H1 (cell line): Measurements from ENCODE around the gene SLC35E1.

Source experiments
- ASH2L ChIP-seq: fragments of 200-600, 300-600 bp; sonication (generic); IDR thresholded peaks from one replicate; pipeline ENCODE4 v1.7.1; 2017; ENCODE audit warnings: low read length
- EZH2 ChIP-seq: fragments of 200-600 bp; sonication (generic); IDR thresholded peaks from 2 replicates; pipeline ENCODE4 v1.7.1; 2012; ENCODE audit warnings: low read depth, mild to moderate bottlenecking, moderate library complexity, low read length, inconsistent platforms; ENCODE audit not compliant: severe bottlenecking
- JUN ChIP-seq: IDR thresholded peaks from 2 replicates; pipeline ENCODE4 v1.6.1; 2011; ENCODE audit warnings: low read depth, mild to moderate bottlenecking, improper control_type of control experiment, low read length
- KDM1A ChIP-seq: fragments of 200-600, 300-600 bp; sonication (generic); IDR thresholded peaks from 2 replicates; pipeline ENCODE4 v1.7.1; 2016; ENCODE audit warnings: mild to moderate bottlenecking, low read length, borderline replicate concordance
- NANOG ChIP-seq: IDR thresholded peaks from 2 replicates; pipeline ENCODE4 v1.6.1; 2011; ENCODE audit warnings: low read length, low read depth, mild to moderate bottlenecking, inconsistent platforms; ENCODE audit not compliant: insufficient read depth, poor library complexity, severe bottlenecking
- RAD21 ChIP-seq, 2 experiments: IDR thresholded peaks in 1 of 2; conservative IDR thresholded peaks in 1 of 2; 2 replicates each; pipeline ENCODE4 v1.6.1; 2011; ENCODE audit warnings: low read depth in 2 of 2, low read length in 2 of 2, improper control_type of control experiment in 1 of 2, inconsistent platforms in 1 of 2, mild to moderate bottlenecking in 1 of 2, moderate library complexity in 1 of 2
- SIN3A ChIP-seq, 2 experiments: IDR thresholded peaks in 1 of 2; conservative IDR thresholded peaks in 1 of 2; 2 replicates each; pipeline ENCODE4 v1.6.1; 2011 to 2012; ENCODE audit warnings: low read length in 2 of 2, improper control_type of control experiment in 1 of 2, low read depth in 1 of 2, mild to moderate bottlenecking in 1 of 2
- TEAD4 ChIP-seq: IDR thresholded peaks from 2 replicates; pipeline ENCODE4 v1.6.1; 2012; ENCODE audit warnings: low read depth, low read length, inconsistent platforms, mixed read lengths
- TF ChIP-seq, protein P1 (sequence below): IDR thresholded peaks from 2 replicates; pipeline ENCODE4 v1.6.1; 2011; ENCODE audit warnings: low read depth, mild to moderate bottlenecking, low read length; ENCODE audit not compliant: insufficient read depth
- TF ChIP-seq, protein P2 (sequence below), 3 experiments: IDR thresholded peaks; 1 replicate in 2 of 3; 2 replicates in 1 of 3; pipeline versions ENCODE4 v1.5.1 to v1.6.1; 2011; ENCODE audit warnings: low read length in 3 of 3, mild to moderate bottlenecking in 3 of 3, inconsistent platforms in 2 of 3, low read depth in 1 of 3, moderate library complexity in 1 of 3; ENCODE audit not compliant: insufficient read depth in 1 of 3; ENCODE audit errors: control extremely low read depth in 1 of 3

- no peak for TF ChIP-seq KDM1A
- no peak for TF ChIP-seq ASH2L
- no peak for TF ChIP-seq TEAD4
- no peak for TF ChIP-seq JUN
- no peak for TF ChIP-seq NANOG
- TF ChIP-seq SIN3A (conservative IDR thresholded peaks at IDR 0.05 in 1 of 2, IDR thresholded peaks at IDR 0.05 in 1 of 2; ENCODE audit: low read depth in 1 of 2, low read length in 2 of 2): no peak
- no peak for TF ChIP-seq RAD21 (IDR thresholded peaks at IDR 0.05 in 1 of 2, conservative IDR thresholded peaks at IDR 0.05 in 1 of 2; ENCODE audit: low read depth in 2 of 2, low read length in 2 of 2)
- TF ChIP-seq, protein P1, sequence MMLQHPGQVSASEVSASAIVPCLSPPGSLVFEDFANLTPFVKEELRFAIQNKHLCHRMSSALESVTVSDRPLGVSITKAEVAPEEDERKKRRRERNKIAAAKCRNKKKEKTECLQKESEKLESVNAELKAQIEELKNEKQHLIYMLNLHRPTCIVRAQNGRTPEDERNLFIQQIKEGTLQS: no peak
- no peak for TF ChIP-seq EZH2
- TF ChIP-seq, protein P2, sequence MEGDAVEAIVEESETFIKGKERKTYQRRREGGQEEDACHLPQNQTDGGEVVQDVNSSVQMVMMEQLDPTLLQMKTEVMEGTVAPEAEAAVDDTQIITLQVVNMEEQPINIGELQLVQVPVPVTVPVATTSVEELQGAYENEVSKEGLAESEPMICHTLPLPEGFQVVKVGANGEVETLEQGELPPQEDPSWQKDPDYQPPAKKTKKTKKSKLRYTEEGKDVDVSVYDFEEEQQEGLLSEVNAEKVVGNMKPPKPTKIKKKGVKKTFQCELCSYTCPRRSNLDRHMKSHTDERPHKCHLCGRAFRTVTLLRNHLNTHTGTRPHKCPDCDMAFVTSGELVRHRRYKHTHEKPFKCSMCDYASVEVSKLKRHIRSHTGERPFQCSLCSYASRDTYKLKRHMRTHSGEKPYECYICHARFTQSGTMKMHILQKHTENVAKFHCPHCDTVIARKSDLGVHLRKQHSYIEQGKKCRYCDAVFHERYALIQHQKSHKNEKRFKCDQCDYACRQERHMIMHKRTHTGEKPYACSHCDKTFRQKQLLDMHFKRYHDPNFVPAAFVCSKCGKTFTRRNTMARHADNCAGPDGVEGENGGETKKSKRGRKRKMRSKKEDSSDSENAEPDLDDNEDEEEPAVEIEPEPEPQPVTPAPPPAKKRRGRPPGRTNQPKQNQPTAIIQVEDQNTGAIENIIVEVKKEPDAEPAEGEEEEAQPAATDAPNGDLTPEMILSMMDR (IDR thresholded peaks at IDR 0.05; ENCODE audit: control extremely low read depth in 1 of 3, insufficient read depth in 1 of 3, low read depth in 1 of 3, low read length in 3 of 3): no peak
Measured at GRCh38 chr19:16566702-16567101, 5.5 kb downstream of the SLC35E1 start.
